ENCODE measurements around the gene BTF3.
"Not testable (repeated sequence)": the region's sequence is repeated elsewhere in the genome, so short reads cannot be mapped to it uniquely, and the experiment has no call there.

Gene BTF3

DNA sequence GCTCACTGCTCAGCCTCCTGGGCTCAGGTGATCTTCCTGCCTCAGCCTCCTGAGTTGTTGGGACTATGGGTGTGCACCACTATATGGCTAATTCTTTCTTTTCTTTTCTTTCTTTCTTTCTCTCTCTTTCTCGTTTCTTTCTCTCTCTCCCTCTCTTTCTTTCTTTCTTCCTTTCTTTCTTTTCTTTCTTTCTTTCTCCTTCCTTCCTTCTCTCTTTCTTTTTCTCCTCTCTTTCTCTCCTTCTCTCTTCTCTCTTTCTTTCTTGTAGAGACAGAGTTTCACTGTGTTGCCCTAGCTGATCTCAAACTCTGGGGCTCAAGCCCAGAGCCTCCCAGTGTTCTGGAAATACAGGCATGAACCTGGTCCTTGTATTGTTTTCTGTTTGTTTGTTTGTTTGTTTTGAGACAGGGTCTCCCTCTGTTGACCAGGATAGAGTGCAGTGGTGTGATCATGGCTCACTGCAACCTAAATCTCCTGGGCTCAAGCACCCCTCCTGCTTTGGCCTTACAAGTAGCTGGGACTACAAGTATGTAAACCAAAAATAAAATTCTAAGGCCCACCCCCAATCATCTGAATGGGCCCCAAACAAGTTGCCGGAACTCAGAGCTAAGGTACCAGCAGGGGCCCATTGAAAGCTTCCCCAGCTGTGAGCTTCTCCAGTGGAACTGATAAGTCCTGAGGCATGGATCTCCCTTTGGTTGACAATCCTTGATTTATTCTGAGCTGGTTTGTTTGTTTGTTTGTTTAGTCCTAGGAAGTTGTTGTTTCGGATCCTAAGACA lies 11.9 kb upstream of the BTF3 start:
- no peaks in the 10 kb centered on the region for H3K27me3 ChIP-seq (replicated peaks; ENCODE audit: insufficient read depth, low read length)
- H3K79me2 ChIP-seq (ENCODE audit: low read length), result no peaks in the 10 kb centered on the region
- H3K9me2 ChIP-seq (replicated peaks; ENCODE audit: insufficient read depth, low read length), result no peaks in the 10 kb centered on the region
- no peak overlapping the region for H3K27ac ChIP-seq (ENCODE audit: low read length)
- no peak overlapping the region for H3K4me2 ChIP-seq (ENCODE audit: low read depth, low read length)
- H4K20me1 ChIP-seq (ENCODE audit: insufficient read depth, low read length), result no peaks in the 10 kb centered on the region
- no peaks in the 10 kb centered on the region for H3K9me3 ChIP-seq (replicated peaks; ENCODE audit: insufficient read depth, low read length)
- H3K4me1 ChIP-seq (ENCODE audit: low read length), result no peaks in the 10 kb centered on the region
- no peak overlapping the region for H3K4me3 ChIP-seq (ENCODE audit: low read length)
- no peaks in the 10 kb centered on the region for H3K36me3 ChIP-seq (replicated peaks; ENCODE audit: insufficient read depth, low read length)
- no peak for TF ChIP-seq EZH2phosphoT487 (IDR thresholded peaks at IDR 0.05; ENCODE audit: low read length)
- no peak overlapping the region for H3K9ac ChIP-seq (ENCODE audit: low read length)
- no peaks in the 10 kb centered on the region for H3F3A ChIP-seq (ENCODE audit: insufficient read depth, low read length)
- DNase-seq, result no peak
- no peak overlapping the region for H2AFZ ChIP-seq (ENCODE audit: low read length)

DNA sequence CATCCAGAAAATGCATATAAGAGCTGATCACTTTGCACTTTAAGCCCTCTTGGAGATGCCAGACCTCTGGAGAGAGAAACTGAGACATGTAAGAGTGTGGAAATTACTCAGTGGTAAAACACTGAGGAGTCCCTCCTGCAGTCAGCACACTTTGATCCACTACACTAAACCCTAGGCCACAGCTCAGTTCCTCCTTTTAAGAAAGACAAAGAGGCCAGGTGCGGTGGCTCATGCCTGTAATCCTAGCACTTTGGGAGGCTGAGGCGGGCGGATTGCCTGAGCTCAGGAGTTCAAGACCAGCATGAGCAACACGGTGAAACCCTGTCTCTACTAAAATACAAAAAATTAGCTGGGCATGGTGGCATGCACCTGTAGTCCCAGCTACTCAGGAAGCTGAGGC lies 11.0 kb upstream of the BTF3 start:
- not testable (repeated sequence) for H3K9me3 ChIP-seq (replicated peaks; ENCODE audit: insufficient read depth, low read length); H3K36me3 ChIP-seq (replicated peaks; ENCODE audit: insufficient read depth, low read length); H3K4me2 ChIP-seq (ENCODE audit: low read depth, low read length); DNase-seq; H3K27me3 ChIP-seq (replicated peaks; ENCODE audit: insufficient read depth, low read length); H4K20me1 ChIP-seq (ENCODE audit: insufficient read depth, low read length); H3F3A ChIP-seq (ENCODE audit: insufficient read depth, low read length); H2AFZ ChIP-seq (ENCODE audit: low read length); H3K4me1 ChIP-seq (ENCODE audit: low read length); H3K79me2 ChIP-seq (ENCODE audit: low read length); H3K27ac ChIP-seq (ENCODE audit: low read length); H3K9me2 ChIP-seq (replicated peaks; ENCODE audit: insufficient read depth, low read length); H3K4me3 ChIP-seq (ENCODE audit: low read length); H3K9ac ChIP-seq (ENCODE audit: low read length)

DNA sequence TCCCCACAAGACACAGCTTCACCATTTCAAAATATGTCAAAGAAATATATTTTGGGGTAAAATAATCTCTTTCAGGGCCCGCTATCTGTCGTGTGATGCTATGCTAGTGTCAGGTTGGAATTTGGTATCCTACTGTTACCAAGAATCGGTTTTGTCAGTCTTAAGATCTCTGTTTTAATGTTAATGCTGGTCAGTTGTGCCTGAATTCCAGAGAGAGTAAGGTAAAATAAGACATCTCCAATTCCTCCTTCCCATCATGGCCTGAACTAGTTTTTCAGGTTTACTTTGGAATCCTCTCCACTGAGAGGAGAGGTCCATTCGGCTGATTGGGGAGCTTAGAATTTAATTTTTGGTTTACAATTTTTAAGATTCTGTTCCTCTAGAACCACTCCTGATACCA lies 10.4 kb upstream of the BTF3 start:
- Histone ChIP-seq H3K79me2 (ENCODE audit: low read length) (no peaks in the 10 kb centered on the region), H3K27me3 (replicated peaks; ENCODE audit: insufficient read depth, low read length) (no peaks in the 10 kb centered on the region), H3K9ac (ENCODE audit: low read length) (no peak overlapping the region), H2AFZ (ENCODE audit: low read length) (no peak overlapping the region), H3K9me2 (replicated peaks; ENCODE audit: insufficient read depth, low read length) (no peaks in the 10 kb centered on the region), H3K36me3 (replicated peaks; ENCODE audit: insufficient read depth, low read length) (no peaks in the 10 kb centered on the region), H3K4me2 (ENCODE audit: low read depth, low read length) (no peak overlapping the region), H3K4me1 (ENCODE audit: low read length) (no peaks in the 10 kb centered on the region), H3K4me3 (ENCODE audit: low read length) (no peak overlapping the region), H3K9me3 (replicated peaks; ENCODE audit: insufficient read depth, low read length) (no peaks in the 10 kb centered on the region), H3F3A (ENCODE audit: insufficient read depth, low read length) (no peaks in the 10 kb centered on the region), H3K27ac (ENCODE audit: low read length) (no peak overlapping the region), H4K20me1 (ENCODE audit: insufficient read depth, low read length) (no peaks in the 10 kb centered on the region)
- DNase-seq, result no peak
- TF ChIP-seq, protein P1, sequence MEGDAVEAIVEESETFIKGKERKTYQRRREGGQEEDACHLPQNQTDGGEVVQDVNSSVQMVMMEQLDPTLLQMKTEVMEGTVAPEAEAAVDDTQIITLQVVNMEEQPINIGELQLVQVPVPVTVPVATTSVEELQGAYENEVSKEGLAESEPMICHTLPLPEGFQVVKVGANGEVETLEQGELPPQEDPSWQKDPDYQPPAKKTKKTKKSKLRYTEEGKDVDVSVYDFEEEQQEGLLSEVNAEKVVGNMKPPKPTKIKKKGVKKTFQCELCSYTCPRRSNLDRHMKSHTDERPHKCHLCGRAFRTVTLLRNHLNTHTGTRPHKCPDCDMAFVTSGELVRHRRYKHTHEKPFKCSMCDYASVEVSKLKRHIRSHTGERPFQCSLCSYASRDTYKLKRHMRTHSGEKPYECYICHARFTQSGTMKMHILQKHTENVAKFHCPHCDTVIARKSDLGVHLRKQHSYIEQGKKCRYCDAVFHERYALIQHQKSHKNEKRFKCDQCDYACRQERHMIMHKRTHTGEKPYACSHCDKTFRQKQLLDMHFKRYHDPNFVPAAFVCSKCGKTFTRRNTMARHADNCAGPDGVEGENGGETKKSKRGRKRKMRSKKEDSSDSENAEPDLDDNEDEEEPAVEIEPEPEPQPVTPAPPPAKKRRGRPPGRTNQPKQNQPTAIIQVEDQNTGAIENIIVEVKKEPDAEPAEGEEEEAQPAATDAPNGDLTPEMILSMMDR (IDR thresholded peaks at IDR 0.05; ENCODE audit: low read length), result no peak

DNA sequence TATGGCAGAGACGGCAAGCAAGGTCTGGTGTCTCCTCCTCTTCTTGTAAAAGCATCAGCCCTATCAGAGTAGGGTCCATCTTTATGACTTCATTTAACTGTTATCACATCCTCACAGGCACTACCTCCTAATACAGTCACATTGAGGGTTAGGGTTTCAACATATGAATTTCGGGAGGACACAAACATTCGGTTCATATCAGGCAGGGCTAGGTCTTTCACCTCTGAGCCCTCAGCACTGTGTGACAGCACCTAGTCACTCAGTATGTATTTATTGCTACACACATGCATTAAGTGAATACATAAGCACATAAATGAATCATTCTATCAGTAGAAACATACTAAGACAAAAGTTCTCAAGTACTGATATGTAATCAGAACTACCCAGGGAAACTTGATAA lies 9.4 kb upstream of the BTF3 start:
- Histone ChIP-seq H3F3A (ENCODE audit: insufficient read depth, low read length) (no peaks in the 10 kb centered on the region), H2AFZ (ENCODE audit: low read length) (no peak overlapping the region), H3K4me3 (ENCODE audit: low read length) (no peak overlapping the region), H3K9me2 (replicated peaks; ENCODE audit: insufficient read depth, low read length) (no peaks in the 10 kb centered on the region), H4K20me1 (ENCODE audit: insufficient read depth, low read length) (no peaks in the 10 kb centered on the region), H3K4me2 (ENCODE audit: low read depth, low read length) (no peak overlapping the region), H3K27me3 (replicated peaks; ENCODE audit: insufficient read depth, low read length) (no peaks in the 10 kb centered on the region), H3K27ac (ENCODE audit: low read length) (no peak overlapping the region), H3K36me3 (replicated peaks; ENCODE audit: insufficient read depth, low read length) (no peaks in the 10 kb centered on the region), H3K79me2 (ENCODE audit: low read length) (no peaks in the 10 kb centered on the region), H3K4me1 (ENCODE audit: low read length) (no peaks in the 10 kb centered on the region), H3K9ac (ENCODE audit: low read length) (no peak overlapping the region), H3K9me3 (replicated peaks; ENCODE audit: insufficient read depth, low read length) (no peaks in the 10 kb centered on the region)
- no peak for DNase-seq
- no peak for TF ChIP-seq EZH2 (optimal IDR thresholded peaks at IDR 0.05; ENCODE audit: low read depth, low read length)
- TF ChIP-seq EZH2phosphoT487 (IDR thresholded peaks at IDR 0.05; ENCODE audit: low read length), result no peak
- TF ChIP-seq, protein P1 (IDR thresholded peaks at IDR 0.05; ENCODE audit: low read length), result no peak
